ENCODE results near the gene SCN10A. TPM values are rescaled to one million over a fixed set of nuclear protein-coding genes. Genes with fewer than 3 reads are reported as not detected.

The SCN10A gene
- total RNA-seq, 1 donor from 2014 or later, result not detected

Other genes starting within 250 kb of the SCN10A start
- gene SCN5A, start 166.5 kb downstream of the SCN10A start, total RNA-seq, result not detected in 2 replicates
- gene SCN11A, start 235.7 kb upstream of the SCN10A start, total RNA-seq, result 0.05 TPM in 1 of 2 replicates, not detected in the other
- gene WDR48, start 235.8 kb upstream of the SCN10A start, total RNA-seq, result 40.6 and 41.5 TPM in 2 replicates